Thyroid gland (tissue), 4 donors: Measurements from ENCODE around the gene AGBL4. TPM values are rescaled to one million over a fixed set of nuclear protein-coding genes. Genes with fewer than 3 reads are reported as not detected.
"Not testable (repeated sequence)": the region's sequence is repeated elsewhere in the genome, so short reads cannot be mapped to it uniquely, and the experiment has no call there.

Experiments used
- DNase-seq, 2 donors: peaks; one replicate each; pipeline ENCODE4 v3.0.0-alpha.2; 2019
- H3K27ac ChIP-seq, 3 donors: fragments of 200-600 bp; sonication (generic); 1 replicate in 2 of 3; 2 replicates in 1 of 3; pipeline ENCODE4 v1.5.1; 2016 to 2019; ENCODE audit warnings: mild to moderate bottlenecking in 1 of 3, moderate library complexity in 1 of 3
- H3K27me3 ChIP-seq: fragments of 200-600 bp; sonication (generic); one replicate; pipeline ENCODE4 v1.5.1; 2019
- H3K36me3 ChIP-seq, 2 donors: fragments of 200-600 bp; sonication (generic); one replicate each; pipeline ENCODE4 v1.5.1; 2016 to 2019
- H3K4me1 ChIP-seq, 2 donors: fragments of 200-600 bp; sonication (generic); one replicate each; pipeline ENCODE4 v1.5.1; 2017 to 2019
- H3K4me3 ChIP-seq, 3 donors: fragments of 200-600 bp; sonication (generic); replicated peaks in 1 of 3; 1 replicate in 2 of 3; 2 replicates in 1 of 3; pipeline ENCODE4 v1.5.1; 2016; ENCODE audit warnings: mild to moderate bottlenecking in 1 of 3
- H3K9me3 ChIP-seq: fragments of 200-600 bp; sonication (generic); one replicate; pipeline ENCODE4 v1.5.1; 2017
- POLR2A ChIP-seq, 2 donors: fragments of 450-650 bp; IDR thresholded peaks; one replicate each; pipeline ENCODE4 v1.6.1; 2017; ENCODE audit warnings: antibody characterized with exemption in 2 of 2, mild to moderate bottlenecking in 2 of 2, moderate library complexity in 1 of 2
- WGBS, 2 donors: methylation state at CpG; one replicate each; pipeline ENCODE4 v1.1.5; 2017; 5-methylcytosine and 5-hydroxymethylcytosine counted together
- intact Hi-C: fragments of 100-400 bp; cut with DNase I; formaldehyde crosslinking; loops from one replicate; pipeline ENCODE4 v1.15.1; 2023
- total RNA-seq, 4 donors: library from RNA; depleted of rRNA; stranded (reverse); fragments of >200 nt; gene quantifications; one replicate each; pipeline ENCODE4 v1.2.3, GENCODE V29; 2016
- TF ChIP-seq, protein P1 (sequence below), 6 experiments: fragments of 200-600 bp in 3 of 6; fragments of 450-650 bp in 3 of 6; sonication (generic) in 3 of 6; IDR thresholded peaks; one replicate each; pipeline ENCODE4 v1.5.1; 2016 to 2019; ENCODE audit warnings: antibody characterized with exemption in 6 of 6, mild to moderate bottlenecking in 2 of 6, inconsistent platforms in 1 of 6, moderate library complexity in 1 of 6

AGBL4 gene
- total RNA-seq, 4 donors from 2014 or later, result 2.1 to 6.0 (median 4.8) TPM

DNA sequence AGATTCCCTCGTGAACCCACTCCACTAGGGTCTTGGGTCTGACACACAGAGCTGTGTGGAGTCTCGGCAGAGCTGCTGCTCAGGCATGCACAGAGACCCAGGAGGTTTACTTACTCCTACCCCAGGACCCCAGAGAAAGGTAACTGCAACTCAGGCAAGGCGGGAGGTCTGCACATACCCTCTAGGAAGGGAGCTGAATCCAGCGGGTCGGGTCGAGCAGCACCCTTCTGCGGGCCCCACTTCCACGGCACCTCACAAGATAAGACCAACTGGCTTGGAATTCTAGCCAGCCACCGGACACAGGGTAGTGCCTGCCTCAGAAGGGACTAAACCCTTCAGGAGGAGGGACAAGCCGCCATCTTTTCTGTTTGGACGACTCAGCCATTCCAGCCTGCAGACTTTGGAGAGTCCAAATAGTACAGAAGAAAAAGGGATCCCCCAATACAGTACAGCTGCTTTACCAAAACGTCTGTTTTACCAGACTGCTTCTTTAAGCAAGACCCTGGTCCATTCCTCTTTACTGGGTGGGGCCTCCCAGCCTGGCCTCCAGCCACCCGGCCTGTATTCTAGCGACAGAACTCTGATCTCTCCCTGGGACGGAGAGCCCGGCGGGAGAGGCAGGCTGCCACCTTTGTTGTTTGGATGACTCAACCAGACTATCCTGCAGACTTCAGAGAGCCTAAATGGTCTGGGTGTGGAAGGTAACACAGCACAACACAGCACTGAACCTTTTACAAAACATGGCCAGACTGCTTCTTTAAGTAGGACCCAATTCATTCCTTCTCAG lies 692.5 kb downstream of the AGBL4 start:
- Histone ChIP-seq H3K36me3 (no peaks in the 10 kb centered on the region), H3K4me1 (no peaks in the 10 kb centered on the region), H3K9me3 (no peaks in the 10 kb centered on the region), H3K27me3 (no peaks in the 10 kb centered on the region), H3K4me3 (no peak overlapping the region), H3K27ac (no peak overlapping the region)
- WGBS, 2 donors, result 91 to 92% methylated on average over 14 to 17 of the region's 17 CpGs
- TF ChIP-seq, protein P1, sequence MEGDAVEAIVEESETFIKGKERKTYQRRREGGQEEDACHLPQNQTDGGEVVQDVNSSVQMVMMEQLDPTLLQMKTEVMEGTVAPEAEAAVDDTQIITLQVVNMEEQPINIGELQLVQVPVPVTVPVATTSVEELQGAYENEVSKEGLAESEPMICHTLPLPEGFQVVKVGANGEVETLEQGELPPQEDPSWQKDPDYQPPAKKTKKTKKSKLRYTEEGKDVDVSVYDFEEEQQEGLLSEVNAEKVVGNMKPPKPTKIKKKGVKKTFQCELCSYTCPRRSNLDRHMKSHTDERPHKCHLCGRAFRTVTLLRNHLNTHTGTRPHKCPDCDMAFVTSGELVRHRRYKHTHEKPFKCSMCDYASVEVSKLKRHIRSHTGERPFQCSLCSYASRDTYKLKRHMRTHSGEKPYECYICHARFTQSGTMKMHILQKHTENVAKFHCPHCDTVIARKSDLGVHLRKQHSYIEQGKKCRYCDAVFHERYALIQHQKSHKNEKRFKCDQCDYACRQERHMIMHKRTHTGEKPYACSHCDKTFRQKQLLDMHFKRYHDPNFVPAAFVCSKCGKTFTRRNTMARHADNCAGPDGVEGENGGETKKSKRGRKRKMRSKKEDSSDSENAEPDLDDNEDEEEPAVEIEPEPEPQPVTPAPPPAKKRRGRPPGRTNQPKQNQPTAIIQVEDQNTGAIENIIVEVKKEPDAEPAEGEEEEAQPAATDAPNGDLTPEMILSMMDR (IDR thresholded peaks at IDR 0.05), result no peak
- no peak for TF ChIP-seq POLR2A (IDR thresholded peaks at IDR 0.05)
- intact Hi-C loops, result no loop called here
- DNase-seq, result no peak

DNA sequence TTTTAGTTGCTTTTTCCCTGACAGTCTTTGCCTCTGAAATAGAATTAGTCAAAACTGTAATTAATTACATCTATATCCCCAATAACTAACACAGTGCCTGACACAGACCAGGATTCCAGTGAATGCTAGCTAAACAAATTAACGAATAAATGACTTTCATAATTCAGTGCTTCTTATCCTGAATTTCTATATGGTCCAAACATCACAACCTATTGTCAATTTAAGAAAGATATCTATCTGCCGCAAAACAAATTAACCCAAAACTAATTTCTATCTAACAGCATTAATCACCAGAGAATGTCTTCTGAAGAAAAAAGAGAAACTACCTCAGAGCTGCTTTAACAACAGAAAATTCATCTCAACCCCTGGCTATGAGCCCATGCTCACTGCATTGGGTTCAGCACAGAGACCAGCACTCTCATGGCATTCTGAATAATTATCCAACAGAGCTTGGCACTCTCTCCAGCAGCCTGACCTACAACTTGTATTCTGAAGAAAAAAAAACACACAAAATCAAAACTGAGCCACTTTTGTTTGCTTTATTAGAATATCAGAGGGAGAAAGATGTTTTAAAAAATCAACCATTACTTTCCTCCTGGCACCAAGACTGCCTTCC lies 699.7 kb downstream of the AGBL4 start:
- no peak overlapping the region for H3K4me3 ChIP-seq
- peak; percentile 36 to 63 for DNase-seq
- 88 to 96% methylated on average over 2 of the region's 2 CpGs for WGBS, 2 donors
- TF ChIP-seq POLR2A (IDR thresholded peaks at IDR 0.05), result no peak
- TF ChIP-seq, protein P1 (IDR thresholded peaks at IDR 0.05), result no peak
- H3K36me3 ChIP-seq, result no peaks in the 10 kb centered on the region
- no peak overlapping the region for H3K27ac ChIP-seq
- H3K4me1 ChIP-seq, result peaks cover 0 to 3% of the 10 kb centered on the region in 2 donors
- intact Hi-C loops, result no loop called here
- no peaks in the 10 kb centered on the region for H3K27me3 ChIP-seq
- no peaks in the 10 kb centered on the region for H3K9me3 ChIP-seq

DNA sequence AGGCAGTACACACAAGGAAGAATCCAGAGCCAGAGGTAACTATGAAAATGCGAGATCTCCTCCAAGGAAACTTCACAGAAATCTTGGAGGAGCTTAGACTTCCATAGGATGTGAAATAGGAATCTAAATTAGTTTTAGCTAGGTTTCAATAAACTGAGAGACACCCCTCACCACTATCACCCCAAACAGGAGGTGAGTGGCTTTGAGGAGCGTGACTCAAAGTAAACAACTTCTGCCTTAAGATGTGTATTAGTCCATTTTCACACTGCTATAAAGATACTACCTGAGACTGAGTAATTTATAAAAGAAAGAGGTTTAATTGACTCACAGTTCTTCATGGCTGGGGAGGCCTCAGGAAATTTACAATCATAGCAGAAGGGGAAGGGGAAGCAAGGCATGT lies 703.3 kb downstream of the AGBL4 start:
- H3K27ac ChIP-seq, H3K27me3 ChIP-seq: not testable (repeated sequence)
- 91 to 93% methylated on average over 2 of the region's 2 CpGs for WGBS, 2 donors

DNA sequence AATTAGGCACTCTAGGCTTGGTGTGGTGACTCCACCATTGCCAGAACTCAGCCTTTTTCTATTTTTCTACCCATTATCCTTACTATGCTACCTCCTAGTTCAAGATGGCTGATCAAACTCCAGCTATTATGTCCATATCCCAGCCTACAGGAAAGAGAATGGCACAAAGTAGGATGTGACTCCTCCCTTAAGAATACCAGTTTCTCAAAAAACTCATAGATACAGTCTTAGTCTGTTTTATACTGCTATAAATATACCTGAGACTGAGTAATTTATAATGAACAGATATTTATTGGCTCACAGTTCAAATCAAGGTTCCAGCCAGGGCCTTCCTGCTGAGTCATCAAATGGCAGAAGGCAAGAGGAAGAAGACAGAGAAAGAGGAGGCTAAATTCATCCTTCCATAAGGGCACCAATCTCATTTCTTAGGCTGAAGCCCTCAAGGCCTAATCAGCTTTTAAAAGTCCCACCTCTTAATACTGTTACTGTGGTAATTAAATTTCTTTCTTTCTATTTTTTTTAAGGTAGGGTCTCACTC lies 704.3 kb downstream of the AGBL4 start:
- TF ChIP-seq, protein P1 (IDR thresholded peaks at IDR 0.05), result no peak
- no peak for TF ChIP-seq POLR2A (IDR thresholded peaks at IDR 0.05)
- H3K36me3 ChIP-seq, result no peaks in the 10 kb centered on the region
- no peak overlapping the region for H3K4me3 ChIP-seq

More for the DNA sequence above, 703.3 kb downstream of the AGBL4 start:
- H3K4me1 ChIP-seq, DNase-seq, H3K9me3 ChIP-seq, H3K36me3 ChIP-seq, intact Hi-C loops, H3K4me3 ChIP-seq: not testable (repeated sequence)

DNA sequence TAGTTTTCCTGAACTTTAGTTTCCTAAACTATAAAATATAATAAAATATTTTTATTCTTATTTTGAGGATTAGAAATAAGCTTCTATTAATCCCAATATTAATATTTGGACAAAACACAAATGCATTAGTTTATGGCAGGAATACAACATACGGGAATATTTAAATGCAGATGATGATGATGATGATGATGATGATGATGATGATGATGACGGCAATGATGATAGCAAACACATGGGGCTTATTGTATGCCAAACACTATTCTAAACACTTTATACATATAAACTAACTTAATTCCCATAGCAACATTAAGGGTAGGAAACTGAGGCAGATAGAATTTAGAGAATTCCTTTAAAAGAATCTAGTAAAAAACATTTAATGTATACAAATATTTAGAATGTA lies 705.5 kb downstream of the AGBL4 start:
- Histone ChIP-seq H3K4me3 (no peak overlapping the region), H3K36me3 (no peaks in the 10 kb centered on the region), H3K9me3 (no peaks in the 10 kb centered on the region), H3K4me1 (no peaks in the 10 kb centered on the region), H3K27me3 (no peaks in the 10 kb centered on the region), H3K27ac (no peak overlapping the region)
- 89 to 95% methylated on average over 2 of the region's 2 CpGs for WGBS, 2 donors
- intact Hi-C loops, result no loop called here
- DNase-seq, result no peak
- no peak for TF ChIP-seq POLR2A (IDR thresholded peaks at IDR 0.05)
- TF ChIP-seq, protein P1 (IDR thresholded peaks at IDR 0.05), result no peak

More for the DNA sequence above, 704.3 kb downstream of the AGBL4 start:
- DNase-seq, result no peak
- Histone ChIP-seq H3K9me3 (no peaks in the 10 kb centered on the region), H3K4me1 (peaks cover 0 to 3% of the 10 kb centered on the region in 2 donors), H3K27ac (no peak overlapping the region), H3K27me3 (no peaks in the 10 kb centered on the region)
- intact Hi-C loops, result no loop called here
